ENCODE measurements around the gene RNF212.

The RNF212 gene

DNA sequence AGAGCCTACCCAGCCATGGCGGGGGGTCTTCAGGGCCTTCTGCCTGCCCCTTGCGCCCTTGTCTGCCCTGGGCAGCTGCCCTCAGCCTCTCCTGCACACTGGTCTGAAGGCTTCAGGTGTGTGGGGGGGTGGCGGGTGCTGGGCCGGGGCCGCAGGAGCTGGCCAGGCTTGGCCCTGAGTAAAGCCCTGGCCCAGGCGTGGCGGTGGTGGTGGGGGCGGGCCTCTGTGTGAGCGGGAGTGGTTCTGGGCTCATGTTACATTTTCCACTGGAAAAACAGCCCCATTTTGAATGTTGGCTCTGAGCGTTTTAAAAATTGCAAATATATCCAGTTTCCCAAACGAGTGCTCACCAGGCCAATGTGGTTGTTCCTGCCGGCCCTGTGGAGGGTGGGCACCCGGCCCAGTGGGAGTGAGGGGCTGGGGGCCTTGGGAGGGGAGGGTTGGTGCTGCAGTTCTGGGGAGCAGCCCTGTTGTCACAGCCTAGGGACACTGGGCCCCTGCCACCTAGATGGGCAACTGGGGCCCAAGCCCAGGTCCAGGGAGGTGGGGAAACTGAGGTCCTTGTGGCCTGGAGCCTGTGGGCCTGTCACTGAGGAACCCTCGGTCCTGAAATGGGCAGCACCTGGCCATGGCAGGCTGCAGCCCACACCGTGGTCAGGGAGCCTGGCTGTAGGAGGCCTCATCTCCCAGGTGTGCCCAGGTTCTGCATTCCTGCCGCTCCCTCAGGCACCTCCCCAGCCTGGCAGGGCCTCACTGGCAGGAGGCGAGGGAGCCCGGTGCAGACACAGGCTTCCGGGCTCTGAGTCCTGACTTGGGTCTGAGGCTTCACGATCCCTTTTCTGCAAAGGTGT is 73.6 kb downstream of the RNF212 start:
- H3K9ac ChIP-seq (ENCODE audit: low read length) = no peak overlapping the region
- H4K8ac ChIP-seq (ENCODE audit: low read depth, low read length) = no peak overlapping the region
- H4K5ac ChIP-seq (ENCODE audit: low read length) = no peak overlapping the region
- DNase-seq = peak; percentile 39
- H3K56ac ChIP-seq (ENCODE audit: low read length) = peak overlapping the region; percentile 60
- H3K27me3 ChIP-seq (ENCODE audit: insufficient read depth, low read length, poor library complexity) = no peaks in the 10 kb centered on the region
- H3K79me1 ChIP-seq (ENCODE audit: low read length) = no peaks in the 10 kb centered on the region
- no peak overlapping the region for H3K4ac ChIP-seq (ENCODE audit: low read depth, low read length)
- no peak overlapping the region for H3K4me2 ChIP-seq (ENCODE audit: low read length)
- no peak overlapping the region for H2BK5ac ChIP-seq (ENCODE audit: low read length)
- WGBS (ENCODE audit: extremely low coverage, insufficient coverage, low lambda C conversion rate) = no CpG with 5 or more reads among the region's 20 CpGs
- no peaks in the 10 kb centered on the region for H3K36me3 ChIP-seq (ENCODE audit: control insufficient read depth, insufficient read depth, low read length)
- H3K4me3 ChIP-seq (ENCODE audit: low read length) = no peak overlapping the region
- no peak overlapping the region for H3K27ac ChIP-seq (ENCODE audit: low read depth, low read length)
- no peaks in the 10 kb centered on the region for H3K79me2 ChIP-seq (ENCODE audit: control insufficient read depth, insufficient read depth, low read length)
- no peak overlapping the region for H2AK5ac ChIP-seq (ENCODE audit: low read length)
- H3K4me1 ChIP-seq (ENCODE audit: control insufficient read depth, low read depth, low read length) = peaks cover 5% of the 10 kb centered on the region
- H2BK120ac ChIP-seq (ENCODE audit: low read depth, low read length) = no peak overlapping the region
- peak overlapping the region; percentile 1 for H3K18ac ChIP-seq (ENCODE audit: low read length)
- no peak overlapping the region for H2BK15ac ChIP-seq (replicated peaks; ENCODE audit: low read depth)
- no peak overlapping the region for H3K23ac ChIP-seq (ENCODE audit: low read length)

DNA sequence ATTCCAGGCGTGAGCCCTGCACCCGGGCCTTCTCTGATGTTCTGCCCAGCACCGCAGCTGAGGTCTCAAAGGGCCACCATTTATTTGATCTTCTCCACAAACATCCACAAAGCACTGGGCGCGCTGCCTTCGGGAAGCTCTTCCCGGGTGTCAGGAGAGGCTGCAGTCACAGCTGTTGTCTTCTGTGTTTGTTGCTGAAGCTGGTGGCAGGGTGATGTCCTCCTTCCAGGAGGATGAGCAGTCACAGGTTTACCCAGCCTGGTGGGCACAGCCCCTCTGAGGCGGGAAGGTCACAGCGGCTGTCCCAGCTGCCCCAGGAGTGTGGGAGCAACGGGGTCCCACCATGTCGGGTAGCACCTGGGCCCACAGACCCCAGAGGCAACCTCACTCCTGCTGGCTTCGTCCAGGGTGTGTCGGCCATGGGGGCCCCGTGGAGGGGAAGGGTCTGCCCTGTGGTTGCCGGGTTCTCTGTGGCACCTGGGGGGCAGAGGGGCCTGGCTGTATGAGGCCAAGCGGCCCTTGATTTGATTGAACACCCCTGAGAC is 74.3 kb downstream of the RNF212 start:
- Histone ChIP-seq H2AK5ac (ENCODE audit: low read length) (no peak overlapping the region), H3K23ac (ENCODE audit: low read length) (no peak overlapping the region), H2BK5ac (ENCODE audit: low read length) (no peak overlapping the region), H3K27ac (ENCODE audit: low read depth, low read length) (no peak overlapping the region), H2BK120ac (ENCODE audit: low read depth, low read length) (no peak overlapping the region), H3K4me3 (ENCODE audit: low read length) (no peak overlapping the region), H3K4me2 (ENCODE audit: low read length) (no peak overlapping the region), H3K79me2 (ENCODE audit: control insufficient read depth, insufficient read depth, low read length) (no peaks in the 10 kb centered on the region), H3K36me3 (ENCODE audit: control insufficient read depth, insufficient read depth, low read length) (no peaks in the 10 kb centered on the region), H3K4me1 (ENCODE audit: control insufficient read depth, low read depth, low read length) (peaks cover 5% of the 10 kb centered on the region), H2BK15ac (replicated peaks; ENCODE audit: low read depth) (no peak overlapping the region), H3K9ac (ENCODE audit: low read length) (no peak overlapping the region), H3K4ac (ENCODE audit: low read depth, low read length) (no peak overlapping the region), H4K8ac (ENCODE audit: low read depth, low read length) (no peak overlapping the region), H3K27me3 (ENCODE audit: insufficient read depth, low read length, poor library complexity) (no peaks in the 10 kb centered on the region), H3K79me1 (ENCODE audit: low read length) (no peaks in the 10 kb centered on the region), H3K56ac (ENCODE audit: low read length) (peak overlapping the region; percentile 60), H3K18ac (ENCODE audit: low read length) (no peak overlapping the region), H4K5ac (ENCODE audit: low read length) (no peak overlapping the region)
- WGBS (ENCODE audit: extremely low coverage, insufficient coverage, low lambda C conversion rate) = no CpG with 5 or more reads among the region's 16 CpGs
- no peak for DNase-seq

DNA sequence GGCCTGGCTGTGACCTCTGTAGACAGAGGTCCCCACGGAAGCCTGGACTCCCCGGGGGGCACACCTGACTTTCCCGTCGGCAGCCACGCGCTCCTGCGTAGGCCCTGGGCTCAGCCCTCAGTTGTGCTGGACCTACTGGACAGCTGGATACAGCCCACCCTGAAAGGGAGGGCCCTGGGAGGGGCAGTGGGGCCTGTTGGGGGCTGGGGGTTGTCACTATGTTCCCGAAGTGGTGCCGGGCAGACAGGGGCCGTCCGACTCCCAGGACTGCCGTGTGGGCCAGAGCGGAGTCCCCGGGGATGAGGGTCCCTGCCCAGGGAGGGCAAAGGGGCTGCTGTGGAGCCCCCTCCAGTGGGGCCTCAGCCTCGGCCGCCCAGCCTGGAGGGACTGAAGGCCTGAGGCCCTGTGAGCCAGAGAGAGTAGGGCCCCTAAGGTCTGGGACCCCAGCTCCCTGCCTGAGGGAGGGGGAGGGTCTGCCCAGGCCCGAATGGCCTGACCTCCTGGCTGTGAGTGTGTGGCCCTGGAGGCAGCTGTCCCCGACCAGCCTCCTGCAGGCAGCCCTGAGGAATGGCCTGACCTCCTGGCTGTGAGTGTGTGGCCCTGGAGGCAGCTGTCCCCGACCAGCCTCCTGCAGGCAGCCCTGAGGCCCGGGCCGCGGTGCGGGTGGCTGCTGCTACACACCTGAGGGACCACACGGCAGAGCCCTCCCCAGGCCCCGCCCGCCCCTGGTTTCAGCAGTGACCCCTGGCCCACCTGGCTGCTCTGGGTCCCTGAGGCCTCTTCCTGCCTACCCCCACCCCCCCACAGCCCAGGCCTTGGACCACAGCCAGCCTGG is 76.2 kb downstream of the RNF212 start:
- Histone ChIP-seq H2BK120ac (ENCODE audit: low read depth, low read length) (no peak overlapping the region), H3K56ac (ENCODE audit: low read length) (no peak overlapping the region), H2BK15ac (replicated peaks; ENCODE audit: low read depth) (no peak overlapping the region), H2AK5ac (ENCODE audit: low read length) (no peak overlapping the region), H4K5ac (ENCODE audit: low read length) (no peak overlapping the region), H3K4me3 (ENCODE audit: low read length) (no peak overlapping the region), H3K79me2 (ENCODE audit: control insufficient read depth, insufficient read depth, low read length) (no peaks in the 10 kb centered on the region), H3K27ac (ENCODE audit: low read depth, low read length) (no peak overlapping the region), H3K4me1 (ENCODE audit: control insufficient read depth, low read depth, low read length) (no peaks in the 10 kb centered on the region), H4K8ac (ENCODE audit: low read depth, low read length) (no peak overlapping the region), H3K9ac (ENCODE audit: low read length) (no peak overlapping the region), H3K36me3 (ENCODE audit: control insufficient read depth, insufficient read depth, low read length) (no peaks in the 10 kb centered on the region), H3K23ac (ENCODE audit: low read length) (no peak overlapping the region), H3K18ac (ENCODE audit: low read length) (no peak overlapping the region), H3K4me2 (ENCODE audit: low read length) (no peak overlapping the region), H3K27me3 (ENCODE audit: insufficient read depth, low read length, poor library complexity) (no peaks in the 10 kb centered on the region), H3K79me1 (ENCODE audit: low read length) (no peaks in the 10 kb centered on the region), H3K4ac (ENCODE audit: low read depth, low read length) (no peak overlapping the region), H2BK5ac (ENCODE audit: low read length) (no peak overlapping the region)
- DNase-seq = no peak
- WGBS (ENCODE audit: extremely low coverage, insufficient coverage, low lambda C conversion rate) = no CpG with 5 or more reads among the region's 26 CpGs

DNA sequence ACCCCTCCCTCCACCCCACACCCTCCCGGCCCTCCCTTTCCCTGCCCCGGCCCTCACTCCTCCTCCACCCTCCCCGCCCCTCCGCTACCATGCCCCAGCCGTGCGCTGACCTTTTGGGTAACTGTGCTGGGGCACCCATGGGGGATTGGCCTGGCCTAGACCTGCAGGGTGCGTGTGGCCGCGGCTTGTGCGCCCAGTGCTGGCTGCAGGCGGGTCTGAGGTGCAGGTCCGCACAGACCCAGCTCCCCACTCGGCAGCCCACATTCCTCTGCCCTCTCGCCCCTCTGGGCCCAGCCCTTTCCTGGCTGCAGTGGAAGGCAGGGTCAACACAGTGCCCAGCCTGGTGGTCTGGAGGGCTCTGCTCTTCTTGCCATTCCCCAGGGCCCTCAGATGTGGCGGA is 77.3 kb downstream of the RNF212 start:
- H3K18ac ChIP-seq (ENCODE audit: low read length) = no peak overlapping the region
- no peaks in the 10 kb centered on the region for H3K79me2 ChIP-seq (ENCODE audit: control insufficient read depth, insufficient read depth, low read length)
- no peak overlapping the region for H2BK120ac ChIP-seq (ENCODE audit: low read depth, low read length)
- H3K27ac ChIP-seq (ENCODE audit: low read depth, low read length) = no peak overlapping the region
- no peak overlapping the region for H4K8ac ChIP-seq (ENCODE audit: low read depth, low read length)
- no peak overlapping the region for H3K4me2 ChIP-seq (ENCODE audit: low read length)
- no CpG with 5 or more reads among the region's 15 CpGs for WGBS (ENCODE audit: extremely low coverage, insufficient coverage, low lambda C conversion rate)
- H3K4me1 ChIP-seq (ENCODE audit: control insufficient read depth, low read depth, low read length) = no peaks in the 10 kb centered on the region
- H3K27me3 ChIP-seq (ENCODE audit: insufficient read depth, low read length, poor library complexity) = no peaks in the 10 kb centered on the region
- no peak overlapping the region for H4K5ac ChIP-seq (ENCODE audit: low read length)
- no peak for DNase-seq
- no peak overlapping the region for H3K4me3 ChIP-seq (ENCODE audit: low read length)
- H3K79me1 ChIP-seq (ENCODE audit: low read length) = no peaks in the 10 kb centered on the region
- H3K36me3 ChIP-seq (ENCODE audit: control insufficient read depth, insufficient read depth, low read length) = no peaks in the 10 kb centered on the region
- H3K23ac ChIP-seq (ENCODE audit: low read length) = no peak overlapping the region
- no peak overlapping the region for H3K56ac ChIP-seq (ENCODE audit: low read length)
- H3K9ac ChIP-seq (ENCODE audit: low read length) = no peak overlapping the region
- H2AK5ac ChIP-seq (ENCODE audit: low read length) = no peak overlapping the region
- no peak overlapping the region for H2BK15ac ChIP-seq (replicated peaks; ENCODE audit: low read depth)
- no peak overlapping the region for H3K4ac ChIP-seq (ENCODE audit: low read depth, low read length)
- H2BK5ac ChIP-seq (ENCODE audit: low read length) = no peak overlapping the region

DNA sequence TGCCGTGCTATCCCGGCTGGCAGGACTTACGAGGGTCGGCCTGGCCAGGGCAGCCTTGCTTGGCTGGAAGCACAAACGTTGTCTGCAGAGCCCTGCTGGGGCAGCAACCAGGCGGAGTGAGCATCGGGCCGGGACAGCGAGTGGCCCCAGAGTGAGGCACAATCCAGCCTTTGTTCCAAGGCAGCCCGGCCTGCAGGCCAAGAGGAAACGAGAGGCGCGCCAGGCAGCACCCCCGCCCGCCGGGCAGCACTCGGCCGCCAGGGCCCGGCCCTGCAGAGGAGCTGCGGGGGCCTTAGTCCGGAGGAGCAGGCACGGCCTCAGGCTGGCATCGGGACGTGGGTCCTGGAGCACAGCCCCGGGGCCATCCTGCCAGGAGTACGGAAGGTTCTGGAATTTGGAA is 77.9 kb downstream of the RNF212 start:
- Histone ChIP-seq H3K9ac (ENCODE audit: low read length) (no peak overlapping the region), H2BK15ac (replicated peaks; ENCODE audit: low read depth) (no peak overlapping the region), H3K4me2 (ENCODE audit: low read length) (no peak overlapping the region), H4K8ac (ENCODE audit: low read depth, low read length) (no peak overlapping the region), H3K27ac (ENCODE audit: low read depth, low read length) (no peak overlapping the region), H2BK5ac (ENCODE audit: low read length) (no peak overlapping the region), H3K36me3 (ENCODE audit: control insufficient read depth, insufficient read depth, low read length) (no peaks in the 10 kb centered on the region), H3K23ac (ENCODE audit: low read length) (no peak overlapping the region), H3K4me1 (ENCODE audit: control insufficient read depth, low read depth, low read length) (no peaks in the 10 kb centered on the region), H3K56ac (ENCODE audit: low read length) (no peak overlapping the region), H3K18ac (ENCODE audit: low read length) (no peak overlapping the region), H3K4me3 (ENCODE audit: low read length) (no peak overlapping the region), H3K27me3 (ENCODE audit: insufficient read depth, low read length, poor library complexity) (no peaks in the 10 kb centered on the region), H2AK5ac (ENCODE audit: low read length) (no peak overlapping the region), H3K79me2 (ENCODE audit: control insufficient read depth, insufficient read depth, low read length) (no peaks in the 10 kb centered on the region), H3K4ac (ENCODE audit: low read depth, low read length) (no peak overlapping the region), H2BK120ac (ENCODE audit: low read depth, low read length) (no peak overlapping the region), H4K5ac (ENCODE audit: low read length) (no peak overlapping the region), H3K79me1 (ENCODE audit: low read length) (no peaks in the 10 kb centered on the region)
- WGBS (ENCODE audit: extremely low coverage, insufficient coverage, low lambda C conversion rate) = no CpG with 5 or more reads among the region's 26 CpGs
- no peak for DNase-seq

Data from mesendoderm (in vitro differentiated cells).